HL-60 (cell line): ENCODE measurements around the gene GBGT1.
A peak's percentile ranks its signal among the peaks of the same experiment; 100 is the strongest.

Source experiments
- POLR2AphosphoS5 ChIP-seq: IDR thresholded peaks from 2 replicates; pipeline ENCODE4 v1.6.1; 2012; ENCODE audit warnings: low read depth
- TF ChIP-seq, protein P1 (sequence below): IDR thresholded peaks from one replicate; pipeline ENCODE4 v1.5.1; 2011; ENCODE audit warnings: low read length, control low read depth, inconsistent platforms; ENCODE audit not compliant: insufficient read depth

DNA sequence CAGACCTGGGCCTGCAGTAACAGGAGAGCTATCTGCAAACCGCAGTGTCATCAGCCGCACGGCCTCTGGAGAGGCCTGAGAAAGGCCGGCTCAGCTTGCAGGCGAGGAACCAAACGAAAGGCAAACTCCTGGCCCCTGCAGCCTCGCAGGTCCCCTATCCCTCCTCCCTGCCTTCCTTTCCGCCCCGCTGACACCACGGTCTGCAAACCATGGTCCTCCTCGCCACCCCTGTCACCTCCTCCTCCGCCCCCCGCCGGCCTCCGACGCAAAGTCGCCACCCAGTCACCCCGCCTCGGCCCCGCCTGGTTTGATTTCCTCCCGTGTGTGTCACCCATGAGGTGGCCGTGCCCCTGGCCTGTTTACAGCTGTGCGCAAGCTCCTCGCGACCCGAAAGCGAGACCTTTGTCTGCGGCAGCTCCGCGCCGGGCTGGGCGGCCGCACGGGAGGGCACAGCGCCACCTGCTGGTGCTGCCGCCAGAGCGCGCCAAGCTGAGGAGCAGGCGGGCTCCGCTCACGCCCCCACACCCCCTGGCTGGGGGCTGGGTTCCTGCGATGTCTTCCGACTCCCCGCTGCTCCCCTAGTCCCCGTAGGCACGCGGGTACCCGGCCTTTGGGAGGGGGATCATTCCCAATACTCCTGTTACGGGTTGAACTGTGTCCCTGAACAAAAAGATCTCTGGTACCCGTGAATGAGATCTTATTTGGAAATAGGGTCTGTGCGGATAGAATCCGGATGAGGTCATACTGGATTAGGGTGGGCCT lies 19.4 kb downstream of the GBGT1 start:
- TF ChIP-seq, protein P1, sequence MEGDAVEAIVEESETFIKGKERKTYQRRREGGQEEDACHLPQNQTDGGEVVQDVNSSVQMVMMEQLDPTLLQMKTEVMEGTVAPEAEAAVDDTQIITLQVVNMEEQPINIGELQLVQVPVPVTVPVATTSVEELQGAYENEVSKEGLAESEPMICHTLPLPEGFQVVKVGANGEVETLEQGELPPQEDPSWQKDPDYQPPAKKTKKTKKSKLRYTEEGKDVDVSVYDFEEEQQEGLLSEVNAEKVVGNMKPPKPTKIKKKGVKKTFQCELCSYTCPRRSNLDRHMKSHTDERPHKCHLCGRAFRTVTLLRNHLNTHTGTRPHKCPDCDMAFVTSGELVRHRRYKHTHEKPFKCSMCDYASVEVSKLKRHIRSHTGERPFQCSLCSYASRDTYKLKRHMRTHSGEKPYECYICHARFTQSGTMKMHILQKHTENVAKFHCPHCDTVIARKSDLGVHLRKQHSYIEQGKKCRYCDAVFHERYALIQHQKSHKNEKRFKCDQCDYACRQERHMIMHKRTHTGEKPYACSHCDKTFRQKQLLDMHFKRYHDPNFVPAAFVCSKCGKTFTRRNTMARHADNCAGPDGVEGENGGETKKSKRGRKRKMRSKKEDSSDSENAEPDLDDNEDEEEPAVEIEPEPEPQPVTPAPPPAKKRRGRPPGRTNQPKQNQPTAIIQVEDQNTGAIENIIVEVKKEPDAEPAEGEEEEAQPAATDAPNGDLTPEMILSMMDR = peak; percentile 53
- TF ChIP-seq POLR2AphosphoS5 = no peak; the same call in 1 of the 2 replicates
